GM12878 (cell line): ENCODE measurements around the gene IGF1R. TPM values are rescaled to one million over a fixed set of nuclear protein-coding genes. Genes with fewer than 3 reads are reported as not detected.

Experiments
- MTA2 ChIP-seq: fragments of 450-650 bp; IDR thresholded peaks from 2 replicates; pipeline ENCODE4 v1.6.1; 2016; ENCODE audit warnings: low read depth, mild to moderate bottlenecking, moderate library complexity
- NFIC ChIP-seq: IDR thresholded peaks from 2 replicates; pipeline ENCODE4 v1.6.1; 2012; ENCODE audit warnings: low read depth, mild to moderate bottlenecking, inconsistent platforms, low read length, moderate library complexity
- ZNF24 ChIP-seq: fragments of 450-650 bp; IDR thresholded peaks from 2 replicates; pipeline ENCODE4 v1.6.1; 2017; ENCODE audit warnings: antibody characterized with exemption, mild to moderate bottlenecking
- ZNF384 ChIP-seq: IDR thresholded peaks from 2 replicates; pipeline ENCODE4 v1.6.1; 2012; ENCODE audit warnings: low read depth, mild to moderate bottlenecking, low read length, improper control_type of control experiment, borderline replicate concordance
- polyA plus RNA-seq, 11 experiments: library from polyadenylated mRNA; depleted of rRNA in 4 of 11; unstranded in 6 of 11; stranded (reverse) in 5 of 11; fragments of >200 nt; fragmentation: Nextera tagmentation in 4 of 11; fragmentation: Illumina TruSeq in 1 of 11; extraction: Ambion mirVana in 4 of 11; extraction: Trizol in 1 of 11; gene quantifications; 1 replicate in 1 of 11; 2 replicates in 10 of 11; pipeline versions ENCODE4 v1.2.1 to v1.2.3, GENCODE V29; 2011 to 2016; ENCODE audit warnings: inconsistent platforms in 2 of 11, missing spikeins in 2 of 11, low read depth in 1 of 11
- total RNA-seq, 4 experiments: library from RNA; depleted of rRNA in 3 of 4; stranded (reverse); fragments of >200 nt in 3 of 4; fragmentation: Illumina TruSeq in 1 of 4; extraction: Trizol in 1 of 4; gene quantifications; 2 replicates each; pipeline versions ENCODE4 v1.2.1 to v1.2.3, GENCODE V29; 2013 to 2021
- TF ChIP-seq, protein P1 (sequence below): fragments of 450-650 bp; formaldehyde crosslinking; IDR thresholded peaks from 2 replicates; pipeline ENCODE4 v1.5.0; 2022; ENCODE audit warnings: mild to moderate bottlenecking, missing genetic modification characterization
- TF ChIP-seq, protein P2 (sequence below): fragments of 450-650 bp; formaldehyde crosslinking; IDR thresholded peaks from 2 replicates; pipeline ENCODE4 v1.4.0; 2020; ENCODE audit warnings: mild to moderate bottlenecking, moderate library complexity

The IGF1R gene
- total and polyA plus RNA-seq, 10 of the 15 experiments (the other 5 are each of a cell fraction or from before 2014, with no cell fraction given) = 0.03 to 2.7 (median 0.66) TPM

DNA sequence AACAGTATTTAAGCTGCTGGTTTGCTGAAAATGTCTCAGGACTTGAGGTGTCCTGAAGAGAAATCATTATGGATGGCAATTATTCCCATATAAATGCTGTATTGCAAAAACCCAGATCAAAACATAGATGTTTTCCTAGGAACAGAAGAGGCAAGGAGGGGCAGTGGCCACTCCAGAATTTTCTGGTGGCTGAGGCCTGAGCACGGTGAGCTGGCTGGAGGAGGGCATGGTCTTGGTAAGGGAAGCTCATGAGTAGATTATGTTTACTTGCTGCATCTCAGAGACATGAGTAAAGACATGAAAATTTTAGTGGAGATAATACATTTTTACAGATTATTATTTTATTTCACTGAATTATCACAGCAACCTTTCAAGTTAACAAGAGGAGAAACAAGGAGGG, 328.2 kb downstream of the IGF1R start (continued):
- TF ChIP-seq ZNF24 (no peak), NFIC (no peak), ZNF384 (no peak), MTA2 (no peak)
- TF ChIP-seq, protein P1, sequence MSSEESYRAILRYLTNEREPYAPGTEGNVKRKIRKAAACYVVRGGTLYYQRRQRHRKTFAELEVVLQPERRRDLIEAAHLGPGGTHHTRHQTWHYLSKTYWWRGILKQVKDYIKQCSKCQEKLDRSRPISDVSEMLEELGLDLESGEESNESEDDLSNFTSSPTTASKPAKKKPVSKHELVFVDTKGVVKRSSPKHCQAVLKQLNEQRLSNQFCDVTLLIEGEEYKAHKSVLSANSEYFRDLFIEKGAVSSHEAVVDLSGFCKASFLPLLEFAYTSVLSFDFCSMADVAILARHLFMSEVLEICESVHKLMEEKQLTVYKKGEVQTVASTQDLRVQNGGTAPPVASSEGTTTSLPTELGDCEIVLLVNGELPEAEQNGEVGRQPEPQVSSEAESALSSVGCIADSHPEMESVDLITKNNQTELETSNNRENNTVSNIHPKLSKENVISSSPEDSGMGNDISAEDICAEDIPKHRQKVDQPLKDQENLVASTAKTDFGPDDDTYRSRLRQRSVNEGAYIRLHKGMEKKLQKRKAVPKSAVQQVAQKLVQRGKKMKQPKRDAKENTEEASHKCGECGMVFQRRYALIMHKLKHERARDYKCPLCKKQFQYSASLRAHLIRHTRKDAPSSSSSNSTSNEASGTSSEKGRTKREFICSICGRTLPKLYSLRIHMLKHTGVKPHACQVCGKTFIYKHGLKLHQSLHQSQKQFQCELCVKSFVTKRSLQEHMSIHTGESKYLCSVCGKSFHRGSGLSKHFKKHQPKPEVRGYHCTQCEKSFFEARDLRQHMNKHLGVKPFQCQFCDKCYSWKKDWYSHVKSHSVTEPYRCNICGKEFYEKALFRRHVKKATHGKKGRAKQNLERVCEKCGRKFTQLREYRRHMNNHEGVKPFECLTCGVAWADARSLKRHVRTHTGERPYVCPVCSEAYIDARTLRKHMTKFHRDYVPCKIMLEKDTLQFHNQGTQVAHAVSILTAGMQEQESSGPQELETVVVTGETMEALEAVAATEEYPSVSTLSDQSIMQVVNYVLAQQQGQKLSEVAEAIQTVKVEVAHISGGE (CRISPR knock-in tag) = no peak
- TF ChIP-seq, protein P2, sequence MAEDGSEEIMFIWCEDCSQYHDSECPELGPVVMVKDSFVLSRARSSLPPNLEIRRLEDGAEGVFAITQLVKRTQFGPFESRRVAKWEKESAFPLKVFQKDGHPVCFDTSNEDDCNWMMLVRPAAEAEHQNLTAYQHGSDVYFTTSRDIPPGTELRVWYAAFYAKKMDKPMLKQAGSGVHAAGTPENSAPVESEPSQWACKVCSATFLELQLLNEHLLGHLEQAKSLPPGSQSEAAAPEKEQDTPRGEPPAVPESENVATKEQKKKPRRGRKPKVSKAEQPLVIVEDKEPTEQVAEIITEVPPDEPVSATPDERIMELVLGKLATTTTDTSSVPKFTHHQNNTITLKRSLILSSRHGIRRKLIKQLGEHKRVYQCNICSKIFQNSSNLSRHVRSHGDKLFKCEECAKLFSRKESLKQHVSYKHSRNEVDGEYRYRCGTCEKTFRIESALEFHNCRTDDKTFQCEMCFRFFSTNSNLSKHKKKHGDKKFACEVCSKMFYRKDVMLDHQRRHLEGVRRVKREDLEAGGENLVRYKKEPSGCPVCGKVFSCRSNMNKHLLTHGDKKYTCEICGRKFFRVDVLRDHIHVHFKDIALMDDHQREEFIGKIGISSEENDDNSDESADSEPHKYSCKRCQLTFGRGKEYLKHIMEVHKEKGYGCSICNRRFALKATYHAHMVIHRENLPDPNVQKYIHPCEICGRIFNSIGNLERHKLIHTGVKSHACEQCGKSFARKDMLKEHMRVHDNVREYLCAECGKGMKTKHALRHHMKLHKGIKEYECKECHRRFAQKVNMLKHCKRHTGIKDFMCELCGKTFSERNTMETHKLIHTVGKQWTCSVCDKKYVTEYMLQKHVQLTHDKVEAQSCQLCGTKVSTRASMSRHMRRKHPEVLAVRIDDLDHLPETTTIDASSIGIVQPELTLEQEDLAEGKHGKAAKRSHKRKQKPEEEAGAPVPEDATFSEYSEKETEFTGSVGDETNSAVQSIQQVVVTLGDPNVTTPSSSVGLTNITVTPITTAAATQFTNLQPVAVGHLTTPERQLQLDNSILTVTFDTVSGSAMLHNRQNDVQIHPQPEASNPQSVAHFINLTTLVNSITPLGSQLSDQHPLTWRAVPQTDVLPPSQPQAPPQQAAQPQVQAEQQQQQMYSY (CRISPR knock-in tag) = no peak
- TF ChIP-seq, all 136 proteins: peak for 0
